ENCODE measurements around the gene HGS. TPM values are rescaled to one million over a fixed set of nuclear protein-coding genes. Genes with fewer than 3 reads are reported as not detected.

Gene HGS
- total and polyA plus RNA-seq, 2 of the 13 experiments (the other 11 are each of a cell fraction or from before 2014, with no cell fraction given): 73.3 to 78.1 TPM

- TF ChIP-seq ZNF142 (CRISPR knock-in tag; IDR thresholded peaks at IDR 0.05): peak; percentile 87
- TF ChIP-seq KLF11 (CRISPR knock-in tag; IDR thresholded peaks at IDR 0.05): peak; percentile 64; the same call in 1 of the 2 replicates
- TF ChIP-seq NAIF1 (CRISPR knock-in tag; IDR thresholded peaks at IDR 0.05; ENCODE audit: borderline replicate concordance): 0 out of 2 replicates have a peak, but pooled peaks have one; percentile 67
- no peak for TF ChIP-seq SNAPC5 (CRISPR knock-in tag; IDR thresholded peaks at IDR 0.05; ENCODE audit: borderline replicate concordance)
- TF ChIP-seq MIER2 (CRISPR knock-in tag; IDR thresholded peaks at IDR 0.05): peak; percentile 80; the same call in 1 of the 2 replicates
- TF ChIP-seq ZNF331 (CRISPR knock-in tag; IDR thresholded peaks at IDR 0.05): peak; percentile 89
- peak; percentile 87 for TF ChIP-seq TFE3 (CRISPR knock-in tag; IDR thresholded peaks at IDR 0.05)
- TF ChIP-seq HNRNPUL1 (IDR thresholded peaks at IDR 0.05; ENCODE audit: low read depth, low read length): no peak; the same call in 1 of the 2 replicates
- TF ChIP-seq STAT6 (CRISPR knock-in tag; IDR thresholded peaks at IDR 0.05; ENCODE audit: borderline replicate concordance): no peak; the same call in 1 of the 2 replicates
- no peak for TF ChIP-seq SP1 (IDR thresholded peaks at IDR 0.05)
- peak; percentile 69 for TF ChIP-seq SP1 (CRISPR knock-in tag; IDR thresholded peaks at IDR 0.05)
- no peak for TF ChIP-seq PAWR (CRISPR knock-in tag; IDR thresholded peaks at IDR 0.05; ENCODE audit: borderline replicate concordance)
- TF ChIP-seq SP2 (CRISPR knock-in tag; IDR thresholded peaks at IDR 0.05): peak; percentile 80
- TF ChIP-seq ZNF496 (CRISPR knock-in tag; IDR thresholded peaks at IDR 0.05; ENCODE audit: insufficient replicate concordance): no peak
- no peak for TF ChIP-seq HMGA1 (CRISPR knock-in tag; conservative IDR thresholded peaks at IDR 0.05)
- TF ChIP-seq BRD4 (CRISPR knock-in tag; IDR thresholded peaks at IDR 0.05): peak; percentile 94; the same call in 1 of the 2 replicates
Measured at GRCh38 chr17:81702934-81703746, 19.3 kb downstream of the HGS start, which contains the start of gene MRPL12 (continued).
